Stimulated activated CD4-positive, alpha-beta T cell treated with anti-CD3 and anti-CD28 coated beads, Interleukin-15, amount 100 ng/mL, for 24 hours (primary cell): Measurements from ENCODE around the gene BEST4.
"Not testable (repeated sequence)": the region's sequence is repeated elsewhere in the genome, so short reads cannot be mapped to it uniquely, and the experiment has no call there.

ENCODE experiments used
- DNase-seq: peaks from one replicate; pipeline ENCODE4 v3.0.0-alpha.2; 2020

The BEST4 gene

GRCh38 chr1:44776730-44777068, 11.3 kb downstream of the BEST4 start:
- DNase-seq = no peak

- DNase-seq = peak; percentile 52
Measured at GRCh38 chr1:44775930-44776729, 11.8 kb downstream of the BEST4 start.

- DNase-seq = peak; percentile 93
Measured at GRCh38 chr1:44775078-44775929, 12.7 kb downstream of the BEST4 start, which contains the start of gene RPS8. TSS of gene RPS8 (plus strand) at chr1:44775540. CDS start at chr1:44775597, 57 bp downstream.

- not testable (repeated sequence) for DNase-seq
Measured at GRCh38 chr1:44766421-44766820, 21.5 kb downstream of the BEST4 start.

GRCh38 chr1:44760876-44761275, 27.1 kb downstream of the BEST4 start:
- DNase-seq = no peak

- DNase-seq = no peak
Measured at GRCh38 chr1:44759077-44759476, 28.9 kb downstream of the BEST4 start.

GRCh38 chr1:44757420-44757819, 30.6 kb downstream of the BEST4 start:
- no peak for DNase-seq

GRCh38 chr1:44747878-44748277, 40.1 kb downstream of the BEST4 start:
- no peak for DNase-seq

GRCh38 chr1:44743211-44743610, 44.8 kb downstream of the BEST4 start:
- no peak for DNase-seq

- DNase-seq = no peak
Measured at GRCh38 chr1:44740179-44740617, 47.8 kb downstream of the BEST4 start.

GRCh38 chr1:44739307-44740178, 48.4 kb downstream of the BEST4 start, which contains the start of gene KIF2C:
TSS of gene KIF2C (plus strand) at chr1:44739837. CDS start at chr1:44739933, 96 bp downstream.
- peak; percentile 99 for DNase-seq

GRCh38 chr1:44738953-44739306, 49.0 kb downstream of the BEST4 start:
- not testable (repeated sequence) for DNase-seq

- no peak for DNase-seq
Measured at GRCh38 chr1:44735992-44736391, 52.0 kb downstream of the BEST4 start.

GRCh38 chr1:44733784-44734183, 54.2 kb downstream of the BEST4 start:
- DNase-seq = no peak
